IPS DF 6.9 (cell line): ENCODE data around the gene TTC16.

Experiments
- DNase-seq: peaks from one replicate; pipeline ENCODE4 v3.0.0-alpha.2; 2013; ENCODE audit warnings: low read depth, low spot score
- H3K27ac ChIP-seq: one replicate; pipeline ENCODE4 v1.5.1; 2013; ENCODE audit warnings: low read length, control low read depth
- H3K27me3 ChIP-seq: 2 replicates; pipeline ENCODE4 v1.6.1; 2013; ENCODE audit warnings: mild to moderate bottlenecking, low read length; ENCODE audit not compliant: control insufficient read depth, insufficient read depth
- H3K36me3 ChIP-seq: 2 replicates; pipeline ENCODE4 v1.6.1; 2013; ENCODE audit warnings: low read length; ENCODE audit not compliant: control insufficient read depth, insufficient read depth
- H3K4me1 ChIP-seq: 2 replicates; pipeline ENCODE4 v1.6.1; 2013; ENCODE audit warnings: low read length; ENCODE audit not compliant: control insufficient read depth, insufficient read depth
- H3K4me3 ChIP-seq: 2 replicates; pipeline ENCODE4 v1.5.1; 2013; ENCODE audit warnings: mild to moderate bottlenecking, low read length
- H3K9me3 ChIP-seq: 2 replicates; pipeline ENCODE4 v1.6.1; 2013; ENCODE audit warnings: low read length, inconsistent platforms; ENCODE audit not compliant: control insufficient read depth, insufficient read depth
- WGBS: extraction: QIAGEN DNeasy Blood & Tissue Kit; methylation state at CpG from one replicate; pipeline ENCODE4 v1.1.7; 2013; ENCODE audit warnings: mixed read lengths, missing lambda C conversion rate; ENCODE audit not compliant: insufficient read length, insufficient coverage; 5-methylcytosine and 5-hydroxymethylcytosine counted together

Gene TTC16

DNA sequence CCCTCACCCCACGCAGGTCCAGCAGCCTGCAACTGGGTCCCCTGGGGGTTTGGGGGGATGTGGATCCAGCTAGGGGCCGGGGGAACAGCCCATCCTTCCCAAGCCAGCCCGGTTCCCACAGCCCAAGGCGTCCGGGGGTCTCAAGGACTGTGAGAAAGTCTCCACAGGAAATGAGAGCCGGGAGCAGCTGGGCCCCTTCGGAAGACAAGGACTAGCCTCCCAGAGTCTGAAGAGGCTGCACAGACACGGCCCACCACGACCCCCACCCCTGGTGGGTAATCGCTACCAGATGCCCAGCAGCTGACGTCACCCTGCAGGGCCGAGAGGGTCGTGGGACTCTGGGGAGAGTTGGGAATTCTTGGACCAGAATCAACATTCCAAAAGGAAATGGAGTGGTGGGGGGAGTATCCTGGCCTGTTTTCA is 52.0 kb downstream of the TTC16 start:
- Histone ChIP-seq H3K9me3 (no peaks in the 10 kb centered on the region), H3K4me1 (peaks cover 7% of the 10 kb centered on the region), H3K27ac (no peak overlapping the region), H3K4me3 (no peak overlapping the region), H3K36me3 (no peaks in the 10 kb centered on the region), H3K27me3 (no peaks in the 10 kb centered on the region)
- DNase-seq = no peak
- WGBS = no CpG with 5 or more reads among the region's 13 CpGs

DNA sequence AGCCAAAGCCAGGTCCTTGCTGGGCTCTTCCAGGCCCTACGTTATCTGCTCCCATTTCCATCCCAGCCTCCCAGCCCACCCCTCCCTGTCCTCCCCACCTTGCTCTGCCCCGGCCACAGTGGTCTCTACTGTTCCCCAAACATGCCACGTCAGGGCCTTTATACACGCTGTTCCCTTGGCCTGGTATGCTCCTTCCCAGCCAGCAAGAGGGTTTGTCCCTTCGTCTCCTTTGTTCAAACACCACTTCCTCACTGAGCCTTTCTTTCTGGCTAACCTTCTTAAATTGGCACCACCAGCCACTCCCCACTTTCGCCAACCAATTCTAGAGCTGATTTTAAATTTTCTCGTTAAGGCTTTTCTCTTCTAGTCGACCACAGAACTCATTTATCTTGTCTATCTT is 52.8 kb downstream of the TTC16 start:
- WGBS = no CpG with 5 or more reads among the region's 8 CpGs
- Histone ChIP-seq H3K27ac (no peak overlapping the region), H3K4me3 (no peak overlapping the region), H3K4me1 (peaks cover 7% of the 10 kb centered on the region), H3K9me3 (no peaks in the 10 kb centered on the region), H3K36me3 (no peaks in the 10 kb centered on the region), H3K27me3 (no peaks in the 10 kb centered on the region)
- DNase-seq = no peak

DNA sequence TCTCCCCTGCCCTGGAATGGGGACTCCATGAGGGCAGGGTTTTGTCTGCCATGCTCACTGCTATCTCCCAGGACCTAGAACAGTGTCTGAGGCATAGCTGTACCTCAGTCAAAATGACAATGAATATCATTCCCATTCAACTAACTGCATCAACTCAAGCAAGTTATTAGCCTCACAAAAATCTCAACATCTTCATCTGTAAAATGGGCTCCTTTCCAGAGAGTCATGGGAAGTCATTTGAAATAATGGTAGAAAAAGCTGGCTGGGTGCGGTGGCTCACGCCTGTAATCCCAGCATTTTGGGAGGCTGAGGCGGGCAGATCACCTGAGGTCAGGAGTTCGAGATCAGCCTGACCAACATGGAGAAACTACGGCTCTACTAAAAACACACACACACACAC is 53.2 kb downstream of the TTC16 start:
- Histone ChIP-seq H3K9me3 (no peaks in the 10 kb centered on the region), H3K4me1 (peaks cover 7% of the 10 kb centered on the region), H3K27me3 (no peaks in the 10 kb centered on the region), H3K27ac (no peak overlapping the region), H3K4me3 (no peak overlapping the region), H3K36me3 (no peaks in the 10 kb centered on the region)
- no CpG with 5 or more reads among the region's 5 CpGs for WGBS
- DNase-seq = no peak

DNA sequence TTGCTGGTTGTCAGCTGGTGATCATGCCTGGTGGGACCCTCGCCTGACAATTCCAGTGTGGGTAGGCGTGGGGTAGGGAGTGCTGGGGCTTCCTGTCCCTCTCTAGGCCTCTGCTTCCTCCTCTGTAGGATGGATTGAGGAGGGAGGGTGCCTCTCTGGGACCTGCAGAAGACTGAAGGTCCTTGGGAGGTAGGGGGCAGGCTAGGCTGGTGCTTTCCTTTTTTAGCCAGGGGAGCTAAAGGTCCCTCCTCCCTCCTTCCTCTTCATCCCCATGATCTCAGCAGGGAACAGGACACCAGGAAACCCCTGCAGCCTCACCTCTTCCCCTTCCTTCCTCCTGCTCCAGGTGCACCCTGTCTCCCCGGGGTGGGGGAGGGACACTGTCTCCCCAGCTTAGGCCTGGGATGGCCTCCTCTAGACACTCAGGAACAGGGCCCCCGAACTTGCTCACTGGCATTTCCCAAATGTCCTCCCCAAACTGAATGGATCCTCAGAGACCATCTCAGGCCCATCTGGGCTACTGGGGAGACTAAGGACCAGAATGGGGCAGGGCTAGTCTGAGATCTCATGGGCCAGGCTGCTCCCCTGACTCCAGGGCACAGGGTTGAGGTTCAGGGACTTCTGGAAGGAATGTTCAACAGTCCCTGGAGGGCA is 54.2 kb downstream of the TTC16 start:
- no peak overlapping the region for H3K4me3 ChIP-seq
- no CpG with 5 or more reads among the region's 4 CpGs for WGBS
- H3K27me3 ChIP-seq = no peaks in the 10 kb centered on the region
- no peaks in the 10 kb centered on the region for H3K9me3 ChIP-seq
- peaks cover 7% of the 10 kb centered on the region for H3K4me1 ChIP-seq
- no peak overlapping the region for H3K27ac ChIP-seq
- H3K36me3 ChIP-seq = no peaks in the 10 kb centered on the region
- DNase-seq = no peak

DNA sequence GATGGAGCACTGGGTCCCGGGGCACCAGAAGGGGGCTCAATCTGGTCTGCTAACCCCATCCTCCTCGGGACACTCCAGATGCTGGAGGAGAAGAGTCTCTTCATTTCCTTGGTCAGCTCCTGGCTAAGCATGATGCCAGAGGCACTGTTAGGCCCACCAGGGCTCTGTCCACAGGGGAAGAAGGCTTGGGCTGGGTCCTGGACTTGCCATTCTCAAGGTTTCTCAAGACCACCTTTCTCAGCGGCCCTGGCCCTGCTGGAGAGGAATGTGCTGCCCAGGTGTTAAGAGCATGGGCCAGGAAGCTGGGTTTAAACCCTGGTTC is 54.7 kb downstream of the TTC16 start:
- Histone ChIP-seq H3K4me3 (no peak overlapping the region; the same call in 1 of the 2 replicates), H3K27me3 (no peaks in the 10 kb centered on the region), H3K36me3 (no peaks in the 10 kb centered on the region), H3K4me1 (peaks cover 7% of the 10 kb centered on the region), H3K27ac (no peak overlapping the region), H3K9me3 (no peaks in the 10 kb centered on the region)
- no CpG with 5 or more reads among the region's 3 CpGs for WGBS
- DNase-seq = no peak

DNA sequence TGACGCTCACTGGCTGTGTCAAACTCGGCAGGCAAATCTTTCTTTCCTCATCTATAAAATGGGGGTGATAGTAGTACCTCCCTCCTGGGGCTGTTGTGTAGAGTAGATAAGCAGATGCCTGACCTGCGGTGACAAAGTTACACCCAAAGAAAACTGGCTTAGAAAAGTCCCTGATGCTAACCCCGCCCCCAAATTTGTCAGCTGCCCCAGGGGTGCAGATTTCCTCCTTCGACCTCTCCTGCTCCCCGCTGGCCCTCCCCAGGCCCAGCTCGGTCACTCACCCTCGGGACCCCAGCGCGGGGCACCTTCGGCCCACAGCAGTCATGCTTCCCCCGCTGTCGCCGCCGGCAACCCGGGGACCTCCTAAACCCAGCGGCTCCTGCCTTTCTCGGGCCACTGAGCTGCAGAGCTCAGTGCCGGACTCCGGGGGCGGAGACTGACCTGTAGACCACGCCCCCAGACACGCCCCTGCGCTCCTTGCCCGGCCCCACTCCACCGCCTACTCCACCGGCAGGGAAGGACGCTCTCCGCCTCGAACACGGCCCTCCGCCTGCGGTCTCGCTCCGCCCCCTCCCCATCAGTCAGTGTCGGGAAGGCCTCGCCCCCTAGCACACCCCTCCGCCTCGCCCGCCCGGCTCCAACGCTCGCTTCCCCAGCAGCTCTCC is 55.2 kb downstream of the TTC16 start:
- H3K4me1 ChIP-seq = peaks cover 7% of the 10 kb centered on the region
- H3K27me3 ChIP-seq = no peaks in the 10 kb centered on the region
- peak; percentile 92 for DNase-seq
- WGBS = no CpG with 5 or more reads among the region's 43 CpGs
- H3K9me3 ChIP-seq = no peaks in the 10 kb centered on the region
- H3K36me3 ChIP-seq = no peaks in the 10 kb centered on the region
- no peak overlapping the region for H3K27ac ChIP-seq
- H3K4me3 ChIP-seq = peak overlapping the region; percentile 48; the same call in 1 of the 2 replicates

DNA sequence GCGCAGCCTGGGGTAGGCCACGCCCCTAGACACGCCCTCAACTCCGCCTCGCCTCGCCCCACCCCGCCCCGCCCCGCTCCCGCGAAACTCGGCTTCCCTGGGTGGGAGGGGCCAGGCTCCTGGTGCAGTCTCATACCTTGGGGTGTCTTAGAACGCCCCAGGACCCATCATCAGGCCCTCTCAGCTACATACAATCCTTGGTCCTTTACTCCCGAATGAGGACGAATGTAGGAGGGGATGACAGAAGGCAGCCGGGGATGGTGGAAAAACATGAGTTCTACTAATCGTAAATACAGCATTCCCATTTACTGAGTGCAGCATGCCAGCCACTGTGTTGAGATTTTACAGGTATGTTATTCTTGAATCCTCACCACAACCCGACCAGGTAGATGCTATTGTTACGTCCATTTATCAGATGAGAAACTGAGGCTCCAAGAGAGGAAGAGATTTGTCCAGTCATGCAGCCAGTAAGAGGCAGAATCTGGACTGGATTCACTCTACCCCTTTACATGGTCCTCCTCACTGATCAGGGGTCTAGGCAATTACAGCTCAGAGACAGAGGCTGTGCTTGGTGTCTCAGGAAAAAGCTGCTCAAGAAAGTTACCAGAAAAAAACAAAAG is 55.8 kb downstream of the TTC16 start:
- Histone ChIP-seq H3K4me3 (peak overlapping the region; percentile 3; the same call in 1 of the 2 replicates), H3K9me3 (no peaks in the 10 kb centered on the region), H3K36me3 (no peaks in the 10 kb centered on the region), H3K27ac (no peak overlapping the region), H3K4me1 (peaks cover 7% of the 10 kb centered on the region), H3K27me3 (no peaks in the 10 kb centered on the region)
- DNase-seq = no peak
- WGBS = no CpG with 5 or more reads among the region's 19 CpGs

DNA sequence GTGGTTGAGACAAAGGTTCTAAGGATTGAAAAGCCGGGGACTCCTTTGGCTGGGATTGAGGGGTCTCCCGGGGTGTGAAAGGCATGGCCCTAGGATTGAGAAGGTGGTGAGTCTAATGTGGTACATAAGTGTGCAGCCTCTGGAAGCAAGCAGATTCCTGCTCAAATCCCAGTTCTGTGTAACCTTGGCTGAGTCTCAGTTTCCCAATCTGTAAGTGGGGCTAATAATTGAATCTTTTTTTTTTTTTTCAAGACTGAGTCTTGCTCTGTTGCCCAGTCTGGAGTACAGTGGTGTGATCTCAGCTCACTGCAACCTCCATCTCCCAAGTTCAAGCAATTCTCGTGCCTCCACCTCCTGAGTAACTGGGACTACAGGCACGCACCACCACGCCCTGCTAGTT is 56.7 kb downstream of the TTC16 start:
- Histone ChIP-seq H3K9me3 (no peaks in the 10 kb centered on the region), H3K4me3 (no peak overlapping the region), H3K27me3 (no peaks in the 10 kb centered on the region), H3K4me1 (peaks cover 7% of the 10 kb centered on the region), H3K36me3 (no peaks in the 10 kb centered on the region), H3K27ac (no peak overlapping the region)
- DNase-seq = no peak
- no CpG with 5 or more reads among the region's 5 CpGs for WGBS

DNA sequence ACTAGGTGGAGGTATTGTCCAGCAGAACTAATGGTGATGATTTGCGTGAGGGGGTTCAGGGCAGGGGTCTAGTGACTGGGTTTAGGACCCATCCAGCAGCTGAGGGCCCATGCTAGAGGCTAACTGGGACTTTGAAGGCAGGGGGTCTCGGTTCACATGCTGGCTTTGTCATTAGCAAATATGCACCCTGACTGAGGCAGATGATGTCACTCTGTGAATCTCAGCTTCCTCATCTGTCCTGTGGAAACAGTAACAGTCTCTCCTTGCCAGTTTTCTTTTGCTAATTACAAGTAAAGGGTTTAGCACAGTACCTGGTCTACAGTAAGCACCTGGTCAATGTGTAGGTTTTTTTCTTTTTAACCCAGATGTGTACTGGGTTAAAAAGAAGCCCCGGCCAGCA is 57.4 kb downstream of the TTC16 start:
- no peaks in the 10 kb centered on the region for H3K9me3 ChIP-seq
- no CpG with 5 or more reads among the region's 3 CpGs for WGBS
- H3K27ac ChIP-seq = no peak overlapping the region
- DNase-seq = no peak
- H3K4me1 ChIP-seq = peaks cover 7% of the 10 kb centered on the region
- H3K27me3 ChIP-seq = no peaks in the 10 kb centered on the region
- H3K4me3 ChIP-seq = no peak overlapping the region
- no peaks in the 10 kb centered on the region for H3K36me3 ChIP-seq

DNA sequence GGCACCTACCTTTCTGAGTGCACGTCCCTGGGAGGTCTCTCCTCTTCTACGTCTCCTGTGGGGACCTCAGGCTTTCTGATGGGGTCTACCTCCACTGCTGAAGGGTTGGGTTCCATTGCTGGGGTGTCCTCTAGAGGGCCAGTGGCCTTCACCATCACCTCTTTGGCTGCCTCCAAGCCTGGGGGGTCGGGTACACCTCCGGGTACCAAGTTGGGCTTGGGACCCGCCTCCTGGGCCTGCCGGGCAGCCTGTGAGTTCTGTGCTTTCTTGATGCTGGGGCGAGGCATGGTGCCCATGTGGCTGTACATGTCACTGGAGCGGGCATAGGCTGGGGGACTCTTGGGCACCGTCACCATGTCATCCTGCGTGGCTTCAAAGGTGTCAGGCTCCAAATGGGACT is 58.1 kb downstream of the TTC16 start:
- H3K36me3 ChIP-seq = no peaks in the 10 kb centered on the region
- no peak overlapping the region for H3K27ac ChIP-seq
- no peak overlapping the region for H3K4me3 ChIP-seq
- H3K27me3 ChIP-seq = no peaks in the 10 kb centered on the region
- no peak for DNase-seq
- H3K9me3 ChIP-seq = no peaks in the 10 kb centered on the region
- no CpG with 5 or more reads among the region's 10 CpGs for WGBS
- peaks cover 7% of the 10 kb centered on the region for H3K4me1 ChIP-seq
